ENCODE measurements around the gene ABHD10. TPM values are rescaled to one million over a fixed set of nuclear protein-coding genes. Genes with fewer than 3 reads are reported as not detected.
A peak's percentile ranks its signal among the peaks of the same experiment; 100 is the strongest.

The ABHD10 gene
- polyA plus RNA-seq (ENCODE audit: low read depth in 6 of 6), result 10 to 100 TPM; 46.8 to 74.4 (median 62.4) TPM

- peak within 1 kb of the TSS; percentile 90 to 98 (median 94) for H3K27ac Mint-ChIP-seq
- peaks cover 13 to 40% (median 30%) of the 10 kb centered on the region in 3 donors for H3K4me1 Mint-ChIP-seq
- H3K27me3 Mint-ChIP-seq, result no peaks in the 10 kb centered on the region
- H3K36me3 Mint-ChIP-seq, result peaks cover 0 to 4% of the 10 kb centered on the region in 2 donors
- ATAC-seq (ENCODE audit: low read depth in 2 of 2), result peak; percentile 85 to 86
- H3K9me3 Mint-ChIP-seq, result no peaks in the 10 kb centered on the region
- DNase-seq, result peak; percentile 89
- H3K4me3 Mint-ChIP-seq, result peak within 1 kb of the TSS; percentile 89 to 99 (median 94)
Measured at GRCh38 chr3:111978583-111979433, at the start of gene ABHD10. TSS of gene ABHD10 (plus strand) at chr3:111979026. CDS start at chr3:111979062, 36 bp downstream.

DNA sequence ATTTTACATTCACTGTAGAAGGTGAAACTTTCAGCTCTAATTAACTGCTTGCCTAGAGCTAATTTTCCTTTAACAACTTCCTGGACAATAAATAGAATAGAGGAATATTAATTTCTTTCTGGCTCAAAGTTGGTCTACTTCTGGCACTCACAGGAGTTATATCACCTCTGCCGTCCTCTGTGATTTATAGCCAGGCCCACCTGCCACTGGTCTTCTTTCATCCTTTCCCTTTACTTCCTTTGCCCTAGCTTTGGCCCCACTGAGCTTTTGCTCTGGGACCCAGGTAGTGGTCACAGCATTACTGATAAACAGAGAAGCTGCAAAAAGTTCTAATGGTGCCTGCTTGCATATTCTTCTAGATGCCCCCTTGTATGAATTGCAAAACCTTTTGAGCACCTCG, 49.3 kb upstream of the ABHD10 start:
- Mint-ChIP-seq H3K27me3 (no peaks in the 10 kb centered on the region), H3K36me3 (peaks cover 7 to 11% of the 10 kb centered on the region in 2 donors), H3K4me3 (no peak overlapping the region), H3K4me1 (no peaks in the 10 kb centered on the region), H3K9me3 (no peaks in the 10 kb centered on the region), H3K27ac (no peak overlapping the region)
- no peak for DNase-seq
- no peak for ATAC-seq (ENCODE audit: low read depth in 2 of 2)

DNA sequence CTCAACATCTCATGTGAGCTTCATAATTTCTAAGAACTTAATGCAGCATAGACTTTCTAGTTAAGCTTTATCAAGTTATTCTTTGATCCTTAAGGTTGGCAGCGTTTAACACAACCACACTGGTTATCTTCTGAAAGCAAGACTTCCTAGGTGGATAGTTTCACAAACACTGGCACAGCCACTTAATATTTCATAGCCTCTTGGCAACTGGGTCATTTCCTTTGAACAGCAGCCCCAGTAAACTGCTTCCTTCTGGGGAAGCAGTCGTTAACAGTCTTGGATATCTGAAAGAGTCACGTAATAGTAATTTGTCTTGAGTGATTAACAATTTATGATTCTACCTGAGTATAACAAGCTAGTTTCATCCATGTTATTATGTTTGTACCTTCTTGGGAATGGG, 45.9 kb upstream of the ABHD10 start:
- no peak for DNase-seq
- no peaks in the 10 kb centered on the region for H3K27me3 Mint-ChIP-seq
- peaks cover 7 to 13% of the 10 kb centered on the region in 2 donors for H3K36me3 Mint-ChIP-seq
- H3K27ac Mint-ChIP-seq, result no peak overlapping the region
- H3K9me3 Mint-ChIP-seq, result no peaks in the 10 kb centered on the region
- no peak overlapping the region for H3K4me3 Mint-ChIP-seq
- no peak for ATAC-seq (ENCODE audit: low read depth in 2 of 2)
- no peaks in the 10 kb centered on the region for H3K4me1 Mint-ChIP-seq

DNA sequence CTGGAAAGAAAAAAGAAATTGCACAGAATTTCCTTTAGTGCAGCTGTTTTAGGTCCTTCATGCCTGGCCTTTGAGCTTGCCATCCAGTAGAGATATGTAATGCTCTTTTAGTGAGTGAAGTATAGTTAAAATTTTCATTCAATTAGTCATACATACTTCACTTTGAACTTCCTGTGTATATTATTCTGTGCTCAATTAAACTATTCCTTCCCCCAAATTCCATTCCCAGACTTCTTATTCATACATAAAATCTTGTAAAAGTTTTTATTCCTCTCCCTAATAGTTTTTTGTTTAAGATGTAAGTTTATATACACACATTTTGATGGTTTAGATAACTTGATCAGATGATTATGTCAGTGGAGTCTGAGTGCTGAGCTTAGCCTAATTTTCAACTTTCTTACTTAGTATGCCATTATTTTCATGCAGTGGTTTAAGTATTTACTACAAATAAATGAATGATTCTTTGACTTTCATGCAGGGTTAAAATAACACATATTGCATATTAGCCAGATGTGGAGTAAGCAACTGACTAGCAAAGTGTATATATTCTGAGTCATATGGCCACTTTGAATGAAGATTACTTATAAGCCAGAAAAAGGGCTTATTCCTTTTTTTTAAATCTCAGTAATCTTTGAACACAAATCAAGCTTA, 42.5 kb upstream of the ABHD10 start:
- no peak for DNase-seq
- no peaks in the 10 kb centered on the region for H3K27me3 Mint-ChIP-seq
- no peak overlapping the region for H3K27ac Mint-ChIP-seq
- H3K36me3 Mint-ChIP-seq, result peaks cover 7 to 18% of the 10 kb centered on the region in 2 donors
- H3K4me1 Mint-ChIP-seq, result no peaks in the 10 kb centered on the region
- no peak overlapping the region for H3K4me3 Mint-ChIP-seq
- no peaks in the 10 kb centered on the region for H3K9me3 Mint-ChIP-seq
- no peak for ATAC-seq (ENCODE audit: low read depth in 2 of 2)

GRCh38 chr3:111936967-111937366, 41.9 kb upstream of the ABHD10 start:
- H3K4me3 Mint-ChIP-seq, result no peak overlapping the region
- peaks cover 7 to 18% of the 10 kb centered on the region in 2 donors for H3K36me3 Mint-ChIP-seq
- no peaks in the 10 kb centered on the region for H3K4me1 Mint-ChIP-seq
- DNase-seq, result no peak
- no peaks in the 10 kb centered on the region for H3K27me3 Mint-ChIP-seq
- ATAC-seq (ENCODE audit: low read depth in 2 of 2), result no peak
- no peaks in the 10 kb centered on the region for H3K9me3 Mint-ChIP-seq
- H3K27ac Mint-ChIP-seq, result no peak overlapping the region

GRCh38 chr3:111937871-111938270, 41.0 kb upstream of the ABHD10 start:
- Mint-ChIP-seq H3K27ac (no peak overlapping the region), H3K36me3 (peaks cover under 1 to 14% of the 10 kb centered on the region in 2 donors), H3K9me3 (no peaks in the 10 kb centered on the region), H3K4me3 (no peak overlapping the region), H3K4me1 (no peaks in the 10 kb centered on the region), H3K27me3 (no peaks in the 10 kb centered on the region)
- ATAC-seq (ENCODE audit: low read depth in 2 of 2) (no peak), DNase-seq (no peak)

- Mint-ChIP-seq H3K27ac (no peak overlapping the region), H3K4me1 (no peaks in the 10 kb centered on the region)
- ATAC-seq (ENCODE audit: low read depth in 2 of 2), result no peak
Measured at GRCh38 chr3:111939873-111940272, 39.0 kb upstream of the ABHD10 start.

DNA sequence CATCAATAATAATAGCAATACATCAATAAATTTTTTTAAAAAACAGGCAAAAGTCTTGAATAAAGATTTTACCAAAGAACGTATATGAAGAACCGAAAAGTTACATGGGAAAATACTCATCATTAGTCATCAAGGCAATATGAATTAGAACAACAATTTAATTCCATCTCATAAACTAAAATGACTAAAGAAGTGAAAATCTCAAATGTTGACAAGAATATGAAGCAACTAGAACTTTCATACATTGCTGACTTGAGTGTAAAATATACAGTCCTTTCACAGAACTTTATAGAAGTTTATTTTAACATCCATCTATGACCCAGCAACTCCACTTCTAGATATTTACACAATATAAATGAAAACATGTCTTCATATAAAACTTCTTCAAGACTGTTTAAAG, 35.3 kb upstream of the ABHD10 start:
- ATAC-seq (ENCODE audit: low read depth in 2 of 2), result no peak
- no peaks in the 10 kb centered on the region for H3K27me3 Mint-ChIP-seq
- no peak overlapping the region for H3K27ac Mint-ChIP-seq
- H3K9me3 Mint-ChIP-seq, result no peaks in the 10 kb centered on the region
- H3K4me1 Mint-ChIP-seq, result no peaks in the 10 kb centered on the region
- H3K36me3 Mint-ChIP-seq, result peaks cover 0 to 5% of the 10 kb centered on the region in 2 donors
- no peak overlapping the region for H3K4me3 Mint-ChIP-seq
- DNase-seq, result no peak

More at GRCh38 chr3:111939873-111940272, 39.0 kb upstream of the ABHD10 start:
- Mint-ChIP-seq H3K27me3 (no peaks in the 10 kb centered on the region), H3K36me3 (peaks cover 0 to 5% of the 10 kb centered on the region in 2 donors), H3K9me3 (no peaks in the 10 kb centered on the region), H3K4me3 (no peak overlapping the region)
- DNase-seq, result no peak

GRCh38 chr3:111944372-111944771, 34.5 kb upstream of the ABHD10 start:
- H3K4me1 Mint-ChIP-seq, result no peaks in the 10 kb centered on the region
- H3K27ac Mint-ChIP-seq, result no peak overlapping the region
- no peak for ATAC-seq (ENCODE audit: low read depth in 2 of 2)
- H3K9me3 Mint-ChIP-seq, result no peaks in the 10 kb centered on the region
- no peaks in the 10 kb centered on the region for H3K27me3 Mint-ChIP-seq
- H3K36me3 Mint-ChIP-seq, result peaks cover 0 to 5% of the 10 kb centered on the region in 2 donors
- no peak for DNase-seq
- H3K4me3 Mint-ChIP-seq, result no peak overlapping the region

GRCh38 chr3:111947231-111947630, 31.6 kb upstream of the ABHD10 start:
- Mint-ChIP-seq H3K4me1 (no peaks in the 10 kb centered on the region), H3K27ac (no peak overlapping the region), H3K9me3 (no peaks in the 10 kb centered on the region), H3K27me3 (no peaks in the 10 kb centered on the region), H3K36me3 (no peaks in the 10 kb centered on the region), H3K4me3 (no peak overlapping the region)
- DNase-seq, result no peak
- ATAC-seq (ENCODE audit: low read depth in 2 of 2), result no peak

DNA sequence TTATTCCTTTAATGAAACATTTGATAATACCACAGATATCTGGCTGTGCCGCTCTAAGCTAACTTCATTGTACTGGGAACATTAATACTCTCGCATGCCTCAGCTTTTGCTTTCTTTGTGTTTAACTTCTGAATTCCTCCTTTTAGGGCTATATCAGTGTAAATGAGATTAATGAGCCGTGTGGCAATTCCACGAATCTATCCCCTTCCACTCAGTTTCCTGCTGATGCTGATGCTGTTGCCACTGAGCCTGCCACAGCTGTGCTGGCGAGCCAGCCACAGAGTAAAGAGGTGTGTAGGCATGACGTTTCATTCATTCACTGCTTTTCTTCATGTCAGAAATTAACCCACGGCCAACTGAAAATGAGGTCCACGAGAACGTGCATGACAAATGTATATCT, 30.0 kb upstream of the ABHD10 start:
- no peak for ATAC-seq (ENCODE audit: low read depth in 2 of 2)
- H3K36me3 Mint-ChIP-seq, result peaks cover 0 to 5% of the 10 kb centered on the region in 2 donors
- H3K4me3 Mint-ChIP-seq, result no peak overlapping the region
- no peak for DNase-seq
- no peaks in the 10 kb centered on the region for H3K4me1 Mint-ChIP-seq
- no peak overlapping the region for H3K27ac Mint-ChIP-seq
- H3K9me3 Mint-ChIP-seq, result no peaks in the 10 kb centered on the region
- H3K27me3 Mint-ChIP-seq, result no peaks in the 10 kb centered on the region

- Mint-ChIP-seq H3K4me1 (no peaks in the 10 kb centered on the region), H3K36me3 (peaks cover 0 to 8% of the 10 kb centered on the region in 2 donors), H3K27me3 (no peaks in the 10 kb centered on the region), H3K27ac (no peak overlapping the region), H3K4me3 (no peak overlapping the region), H3K9me3 (no peaks in the 10 kb centered on the region)
- ATAC-seq (ENCODE audit: low read depth in 2 of 2) (no peak), DNase-seq (no peak)
Measured at GRCh38 chr3:111949712-111950111, 29.1 kb upstream of the ABHD10 start.

DNA sequence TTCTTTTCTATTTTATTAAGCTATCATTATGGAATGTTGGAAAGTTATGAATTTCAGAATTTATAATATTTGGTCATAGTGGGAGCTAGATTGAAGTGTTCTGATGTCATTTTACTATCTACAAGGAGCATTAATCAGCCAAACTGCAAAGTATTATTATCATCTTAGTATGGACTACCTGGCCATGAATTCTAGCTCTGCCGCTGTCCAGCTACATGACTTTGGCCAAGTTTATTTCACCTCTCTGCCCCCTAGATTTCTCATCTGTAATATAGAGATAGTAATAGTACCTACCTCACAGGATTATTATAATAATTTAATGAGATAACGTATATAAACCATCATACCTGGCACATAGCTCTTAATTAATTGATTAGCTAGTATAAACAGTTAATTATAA, 27.8 kb upstream of the ABHD10 start:
- Mint-ChIP-seq H3K27me3 (no peaks in the 10 kb centered on the region), H3K4me1 (no peaks in the 10 kb centered on the region), H3K36me3 (peaks cover 0 to 8% of the 10 kb centered on the region in 2 donors), H3K9me3 (no peaks in the 10 kb centered on the region), H3K4me3 (no peak overlapping the region), H3K27ac (no peak overlapping the region)
- DNase-seq, result no peak
- ATAC-seq (ENCODE audit: low read depth in 2 of 2), result no peak

DNA sequence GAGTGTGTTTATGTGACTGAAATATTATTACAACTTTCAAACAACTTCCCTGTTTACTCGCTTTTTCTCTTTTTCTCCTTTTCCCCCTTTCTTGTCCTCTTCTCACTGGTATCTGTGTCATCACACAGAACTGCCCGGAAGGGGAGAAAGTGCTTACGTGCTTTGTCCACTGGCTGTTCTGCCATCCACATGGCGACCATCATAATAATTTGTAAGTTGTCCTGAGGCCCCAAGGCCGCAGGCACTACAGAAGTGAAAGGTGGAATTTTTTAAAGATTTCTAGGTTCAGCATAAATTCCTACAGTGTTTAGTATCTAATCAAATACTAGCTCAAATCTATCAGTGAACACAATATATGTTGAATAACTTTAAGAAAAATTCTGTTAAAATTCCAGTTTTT, 26.7 kb upstream of the ABHD10 start:
- Mint-ChIP-seq H3K27me3 (no peaks in the 10 kb centered on the region), H3K27ac (peak overlapping the region in 1 of 6 donors; percentile 63), H3K4me3 (no peak overlapping the region), H3K4me1 (no peaks in the 10 kb centered on the region), H3K36me3 (peaks cover 0 to 8% of the 10 kb centered on the region in 2 donors), H3K9me3 (no peaks in the 10 kb centered on the region)
- DNase-seq (no peak), ATAC-seq (ENCODE audit: low read depth in 2 of 2) (no peak)

All from naive B cell (primary cell).